ENCODE data around the gene RFPL3.
A peak's percentile ranks its signal among the peaks of the same experiment; 100 is the strongest.
"Not testable (repeated sequence)": the region's sequence is repeated elsewhere in the genome, so short reads cannot be mapped to it uniquely, and the experiment has no call there.

The RFPL3 gene

DNA sequence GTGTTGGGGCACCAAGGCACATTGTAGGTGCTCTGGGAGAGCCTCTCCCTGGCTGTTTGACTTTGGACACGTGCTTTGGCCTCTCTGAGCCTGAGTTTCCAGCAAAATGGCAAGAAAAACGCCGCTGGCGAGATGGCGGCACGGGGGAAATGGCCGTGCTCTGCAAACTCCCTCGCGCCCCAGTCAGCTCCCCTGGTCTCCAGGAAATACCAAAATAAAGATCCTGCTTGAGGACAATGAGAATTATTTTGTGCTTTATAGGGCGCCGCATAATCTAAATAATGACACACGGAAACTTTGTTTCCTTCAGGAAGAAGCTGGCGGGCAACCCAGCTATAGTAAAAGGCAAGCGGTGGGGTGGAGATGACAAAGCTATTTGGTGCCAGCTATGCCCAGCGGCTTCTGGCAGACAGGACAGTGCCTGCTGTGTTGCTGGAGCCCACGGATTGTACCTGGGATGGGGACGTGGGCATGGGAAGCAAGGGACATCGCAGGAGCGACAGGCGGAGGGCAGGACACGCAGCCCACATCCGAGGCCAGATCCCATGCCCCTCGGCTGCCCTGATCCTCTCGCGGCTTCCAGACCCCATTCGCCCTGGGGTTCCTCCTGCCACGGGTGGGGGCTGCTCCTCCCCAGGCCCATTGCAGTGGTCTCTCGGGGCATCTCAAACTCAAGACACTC is 26.3 kb upstream of the RFPL3 start:
- DNase-seq, result no peak

DNA sequence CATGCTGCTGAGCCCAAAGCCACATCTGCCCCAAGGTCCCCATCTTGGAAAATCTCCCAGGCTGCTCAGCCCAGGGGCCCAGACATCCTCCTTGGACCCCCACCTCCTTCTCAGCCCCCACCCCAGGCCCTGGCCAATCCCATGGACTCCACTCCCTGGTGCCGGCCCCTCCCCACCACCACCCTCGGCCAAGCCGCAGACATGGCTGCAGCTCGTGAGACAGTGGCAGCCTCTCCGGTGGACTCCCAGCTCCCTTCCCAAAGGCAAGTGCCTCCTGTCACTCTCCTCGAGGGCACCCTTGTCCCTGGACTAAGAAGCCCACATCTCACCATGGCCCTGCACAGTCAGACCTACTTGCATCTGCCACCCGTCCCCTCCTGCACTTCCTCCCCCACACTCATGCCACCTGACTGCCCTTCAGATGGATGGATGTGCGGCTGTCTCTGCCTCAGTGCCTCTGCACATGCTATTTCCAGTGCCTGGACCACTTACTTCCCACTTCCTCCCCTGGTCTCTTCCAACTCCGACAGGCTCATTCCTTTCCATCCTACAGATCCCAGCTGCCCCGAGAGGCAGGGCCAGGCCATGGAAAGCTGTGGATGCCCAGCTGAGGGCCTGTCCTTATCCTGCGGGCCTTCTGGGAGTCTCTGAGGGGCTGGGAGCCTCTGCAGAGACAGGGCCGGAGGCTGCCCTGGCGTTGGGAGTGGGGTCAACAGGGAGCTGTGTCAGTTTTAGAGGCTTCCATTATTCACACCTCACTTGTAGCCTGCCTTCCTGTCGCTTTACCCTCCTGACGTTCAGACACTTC is 25.5 kb upstream of the RFPL3 start:
- DNase-seq, result peak; percentile 23

GRCh38 chr22:32333141-32333768 is 24.4 kb upstream of the RFPL3 start:
- no peak for DNase-seq

- DNase-seq, result no peak
These were observed 23.7 kb upstream of the RFPL3 start for GRCh38 chr22:32333769-32334659.

GRCh38 chr22:32334660-32335365 is 22.9 kb upstream of the RFPL3 start:
- no peak for DNase-seq

GRCh38 chr22:32335471-32335870 is 22.2 kb upstream of the RFPL3 start:
- no peak for DNase-seq

DNA sequence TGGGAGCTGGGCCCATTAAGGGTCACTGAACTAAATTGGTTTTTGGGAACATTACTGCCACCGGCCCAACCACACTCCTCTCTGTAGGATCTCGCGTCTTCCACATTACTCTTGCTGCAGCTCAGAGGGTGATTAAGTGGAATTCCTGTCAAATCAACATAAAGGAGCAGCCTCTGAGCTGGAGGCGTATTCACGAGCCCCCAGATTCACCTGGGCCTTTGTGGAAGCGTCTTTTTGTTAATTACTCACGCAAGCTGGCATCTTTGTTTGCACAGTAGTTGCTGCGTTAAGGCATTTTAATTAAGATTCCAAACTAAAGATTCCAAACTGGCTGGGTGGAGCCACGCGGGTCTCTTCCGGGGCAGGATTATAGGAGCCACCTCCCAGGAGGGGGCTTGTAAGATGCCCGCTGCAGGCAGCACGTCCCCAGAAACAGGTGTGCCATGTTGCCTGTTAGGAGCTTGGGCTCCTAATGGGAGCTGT is 21.5 kb upstream of the RFPL3 start:
- DNase-seq, result peak; percentile 62

DNA sequence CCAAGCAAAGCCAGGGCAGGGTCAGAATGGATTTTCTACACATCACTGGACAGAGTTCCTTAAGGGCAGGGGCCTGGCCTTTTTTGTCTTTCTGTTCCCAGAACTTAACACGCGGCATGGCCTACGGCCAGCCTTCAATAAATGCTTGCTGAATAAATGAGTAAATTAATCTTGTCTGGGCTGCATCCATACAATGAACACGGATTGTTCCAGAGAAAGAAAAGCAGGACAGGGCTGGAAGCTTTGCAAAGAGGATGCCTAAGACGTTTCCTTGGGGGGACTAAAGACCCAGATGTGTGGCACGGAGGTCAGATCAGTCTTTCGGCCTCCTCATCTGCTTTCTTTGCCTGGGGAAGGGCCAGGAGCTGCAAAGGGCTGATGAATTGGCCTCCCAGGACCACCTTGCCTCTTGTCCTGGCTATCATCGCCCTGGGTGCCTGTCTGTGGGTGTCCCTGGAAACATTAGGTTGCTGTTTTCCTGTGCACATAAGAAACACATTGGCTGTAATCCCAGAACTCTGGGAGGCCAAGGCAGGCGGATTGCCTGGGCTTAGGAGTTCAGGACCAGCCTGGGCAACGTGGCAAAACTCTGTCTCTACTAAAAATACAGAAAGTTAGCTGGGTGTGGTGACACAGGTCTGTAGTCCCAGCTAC is 20.8 kb upstream of the RFPL3 start:
- DNase-seq, result peak; percentile 54

DNA sequence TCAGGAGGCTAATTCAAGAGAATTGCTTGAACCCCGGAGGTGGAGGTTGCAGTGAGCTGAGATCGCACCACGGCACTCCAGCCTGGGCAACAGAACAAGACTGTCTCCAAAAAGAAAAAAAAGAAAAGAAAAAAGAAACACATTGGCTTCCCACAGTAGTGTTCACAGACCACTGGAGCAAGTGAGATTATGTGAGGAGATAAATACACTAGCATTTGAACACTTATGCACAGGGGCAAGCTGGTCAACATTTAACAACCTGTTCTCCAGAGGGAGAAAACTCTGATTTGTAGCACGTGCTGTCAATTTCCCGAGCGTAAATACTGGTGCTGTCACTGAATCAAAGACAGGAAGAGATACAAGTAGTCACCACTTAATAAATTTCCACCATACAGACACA is 20.2 kb upstream of the RFPL3 start:
- not testable (repeated sequence) for DNase-seq

DNA sequence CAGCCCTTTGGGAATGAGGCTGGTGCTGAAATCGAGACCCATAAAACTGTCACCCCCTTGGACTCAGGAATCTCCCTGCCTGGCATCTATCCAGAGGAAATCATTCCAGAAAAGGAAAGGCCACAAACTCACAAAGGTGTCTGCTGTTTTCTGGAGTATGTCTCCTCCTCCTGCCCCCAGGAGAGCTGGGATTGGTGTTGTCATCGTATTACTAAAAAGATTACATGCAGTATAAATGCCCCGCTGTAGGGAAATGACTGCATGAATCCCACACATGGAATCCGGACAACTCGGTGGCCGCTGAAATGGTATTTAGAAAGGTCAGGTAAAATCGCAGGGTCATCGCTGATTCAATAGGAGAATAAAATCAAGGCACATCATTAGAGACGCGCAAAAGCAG is 18.9 kb upstream of the RFPL3 start:
- DNase-seq, result no peak

- DNase-seq, result no peak
These were observed 18.3 kb upstream of the RFPL3 start for GRCh38 chr22:32339190-32340012.

DNA sequence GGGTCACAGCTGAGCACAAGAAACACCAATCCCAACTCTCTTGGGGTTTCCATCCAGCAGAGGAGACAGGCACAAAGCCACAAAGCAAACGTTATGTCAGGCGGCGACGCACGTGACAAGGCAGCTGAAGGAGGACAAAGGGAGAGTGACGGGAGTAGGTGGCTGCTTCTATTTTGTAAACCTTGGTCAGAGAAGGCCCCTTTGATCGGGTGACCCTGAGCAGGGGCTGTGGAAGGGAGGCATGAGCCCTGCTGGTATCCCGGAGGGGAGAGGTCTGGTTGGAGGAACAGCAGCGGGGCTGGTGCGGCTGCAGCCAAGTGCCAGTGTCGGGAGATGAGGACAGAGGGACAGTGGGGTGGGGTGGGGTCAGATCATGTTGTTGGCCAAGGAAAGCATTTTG is 17.3 kb upstream of the RFPL3 start:
- peak; percentile 76 for DNase-seq

- DNase-seq, result peak; percentile 80
These were observed 16.4 kb upstream of the RFPL3 start for GRCh38 chr22:32341122-32341740.

DNA sequence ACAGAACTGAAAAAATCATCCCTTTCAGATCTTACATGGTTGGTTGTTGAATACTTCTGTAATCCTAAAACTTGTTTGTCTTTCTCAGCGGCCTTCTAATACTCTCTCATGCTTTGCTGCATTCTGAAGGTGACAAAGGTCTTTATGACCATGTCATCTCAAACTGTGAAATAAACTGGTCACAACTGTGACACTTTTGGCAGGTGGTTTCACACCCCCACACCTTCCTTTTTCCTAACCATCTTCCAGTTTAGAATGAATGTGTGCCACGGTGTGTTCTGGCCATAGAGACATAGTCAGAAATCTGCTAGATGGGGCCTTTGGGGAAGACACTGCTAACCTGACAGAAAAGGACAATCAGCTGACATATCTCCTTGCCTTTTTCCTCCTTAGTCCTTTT is 14.7 kb upstream of the RFPL3 start:
- DNase-seq, result no peak

GRCh38 chr22:32343941-32344340 is 13.7 kb upstream of the RFPL3 start:
- no peak for DNase-seq

DNA sequence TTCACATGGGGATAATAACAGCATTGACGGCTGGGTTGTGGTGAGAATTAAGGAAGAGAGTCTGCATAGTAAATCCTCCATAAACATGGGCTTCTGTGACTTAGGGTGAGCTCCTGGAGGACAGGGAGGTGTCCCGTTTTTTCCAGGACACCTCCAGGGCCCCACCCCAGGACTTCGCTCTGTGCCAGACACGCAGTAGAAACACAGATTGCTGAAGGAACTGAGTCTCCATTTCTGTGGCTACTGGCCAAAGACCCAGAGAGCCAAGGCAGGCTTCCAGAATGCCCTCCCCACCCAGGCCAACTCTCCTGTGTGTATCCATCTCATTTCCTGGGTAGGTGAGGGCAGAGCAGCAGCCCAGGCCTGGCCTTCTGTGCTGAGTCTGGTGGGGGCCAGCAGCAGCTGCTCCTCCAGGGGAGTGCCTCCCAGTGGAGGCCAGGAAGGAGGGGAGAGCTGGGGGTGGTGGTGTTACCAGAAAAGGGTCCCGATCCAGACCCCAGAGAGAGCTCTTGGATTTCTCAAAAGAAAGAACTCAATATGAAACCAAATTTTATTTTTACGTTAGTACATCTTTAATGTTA is 9.5 kb upstream of the RFPL3 start:
- DNase-seq, result no peak

DNA sequence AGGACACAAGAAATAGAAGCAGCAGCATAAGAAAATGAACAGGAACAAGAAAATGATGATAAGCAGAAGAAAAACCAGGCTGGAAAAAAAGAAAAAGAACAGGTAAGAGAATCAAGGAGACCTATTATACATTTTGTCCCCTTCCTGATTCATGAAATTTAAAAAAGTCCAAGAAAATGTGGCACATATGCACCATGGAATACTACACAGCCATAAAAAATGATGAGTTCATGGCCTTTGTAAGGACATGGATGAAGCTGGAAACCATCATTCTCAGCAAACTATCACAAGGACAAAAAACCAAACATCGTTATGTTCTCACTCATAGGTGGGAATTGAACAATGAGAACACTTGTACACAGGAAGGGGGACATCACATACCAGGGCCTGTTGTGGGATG is 5.8 kb upstream of the RFPL3 start:
- not testable (repeated sequence) for DNase-seq

DNA sequence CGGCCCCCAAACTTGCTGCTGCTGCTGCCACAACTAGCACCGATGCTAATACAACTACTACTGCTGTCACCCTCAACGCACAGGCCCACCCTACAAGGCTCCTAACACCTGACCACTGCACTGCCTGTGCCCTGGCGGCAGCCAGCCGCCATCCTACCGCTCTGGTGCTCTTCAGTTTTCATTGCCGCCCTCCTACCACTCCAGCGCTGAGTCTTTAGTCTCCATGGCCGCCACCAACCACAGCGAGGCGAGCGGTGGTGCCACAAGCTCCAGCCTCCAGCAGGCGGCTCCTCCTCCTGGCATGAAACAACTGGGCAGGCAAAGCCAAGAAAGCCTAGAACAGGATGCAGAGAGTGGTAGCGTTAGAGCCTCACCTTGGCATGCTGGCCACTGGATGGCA is 5.0 kb upstream of the RFPL3 start:
- no peak for DNase-seq

DNA sequence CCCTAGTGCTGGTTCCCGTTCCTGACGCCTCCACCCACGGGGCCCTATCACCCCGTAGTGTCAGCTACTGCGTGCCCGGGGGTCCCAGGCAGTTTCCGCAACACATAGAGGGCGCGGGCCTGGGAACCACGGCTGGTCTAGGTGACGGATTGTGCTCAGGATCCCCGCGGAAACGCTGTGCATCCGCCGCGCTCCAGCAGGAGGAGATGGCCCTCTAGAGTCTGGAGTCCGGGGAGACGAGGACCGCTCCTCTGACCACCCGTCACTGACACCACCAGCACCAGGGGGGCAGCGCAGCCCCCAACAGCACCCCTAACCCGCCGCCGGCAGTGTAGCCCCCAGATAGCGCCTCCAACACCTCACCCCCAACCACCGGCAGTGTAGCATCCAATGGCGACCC is 4.4 kb upstream of the RFPL3 start:
- DNase-seq, result no peak

- no peak for DNase-seq
These were observed 3.8 kb upstream of the RFPL3 start for GRCh38 chr22:32353840-32354239.

All from eye (tissue), 1 donor.